GM21528 (cell line): ENCODE measurements around the gene DPY19L3.
A peak's percentile ranks its signal among the peaks of the same experiment; 100 is the strongest.
"Not testable (repeated sequence)": the region's sequence is repeated elsewhere in the genome, so short reads cannot be mapped to it uniquely, and the experiment has no call there.

ENCODE experiments used
- ATAC-seq: cut with Tn5 transposase; IDR thresholded peaks from one replicate; pipeline ENCODE4 v1.9.1; 2021; ENCODE audit warnings: mild to moderate bottlenecking, moderate library complexity; ENCODE audit not compliant: unreplicated experiment, low FRiP score

The DPY19L3 gene

DNA sequence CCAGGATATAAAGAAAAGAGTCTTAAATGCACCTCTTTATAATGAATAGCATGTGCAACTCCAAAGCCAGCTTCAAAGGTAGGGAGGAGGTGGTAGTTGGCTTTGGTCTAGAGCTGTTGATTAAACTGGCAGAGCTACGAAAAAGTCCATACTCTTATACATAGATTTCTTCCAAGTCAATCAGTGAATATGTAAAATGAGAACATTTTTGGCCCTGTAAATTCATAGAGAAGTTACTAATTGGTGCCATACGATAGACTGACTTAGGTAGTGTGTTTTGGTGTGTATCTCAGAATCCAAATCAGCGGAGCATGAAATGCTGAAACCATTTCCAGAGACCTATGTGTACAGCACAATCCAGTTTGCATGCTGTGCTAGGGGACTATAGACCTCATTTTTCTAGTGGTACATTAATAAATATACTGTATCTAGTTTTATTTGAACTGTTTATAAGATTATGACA is 17.1 kb upstream of the DPY19L3 start:
- ATAC-seq = no peak

DNA sequence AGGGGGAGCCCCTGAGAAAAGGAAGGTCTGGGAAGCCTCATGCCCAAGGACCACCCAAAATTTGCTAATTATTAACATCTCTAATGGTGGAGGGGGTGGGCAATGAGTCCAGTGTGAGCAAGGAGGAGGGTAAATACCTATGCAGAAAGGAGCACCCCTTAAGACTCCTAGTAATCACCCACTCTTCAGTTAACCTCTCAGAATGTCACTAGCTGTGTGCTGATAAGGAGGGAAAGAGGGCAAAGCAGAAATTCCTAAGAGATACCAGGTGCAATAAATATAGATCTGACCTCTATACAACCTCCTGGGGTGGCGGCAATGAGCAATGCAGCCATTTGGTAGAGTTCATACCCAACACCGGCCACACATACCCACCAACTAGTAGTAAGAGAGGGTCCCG is 12.7 kb upstream of the DPY19L3 start:
- no peak for ATAC-seq

DNA sequence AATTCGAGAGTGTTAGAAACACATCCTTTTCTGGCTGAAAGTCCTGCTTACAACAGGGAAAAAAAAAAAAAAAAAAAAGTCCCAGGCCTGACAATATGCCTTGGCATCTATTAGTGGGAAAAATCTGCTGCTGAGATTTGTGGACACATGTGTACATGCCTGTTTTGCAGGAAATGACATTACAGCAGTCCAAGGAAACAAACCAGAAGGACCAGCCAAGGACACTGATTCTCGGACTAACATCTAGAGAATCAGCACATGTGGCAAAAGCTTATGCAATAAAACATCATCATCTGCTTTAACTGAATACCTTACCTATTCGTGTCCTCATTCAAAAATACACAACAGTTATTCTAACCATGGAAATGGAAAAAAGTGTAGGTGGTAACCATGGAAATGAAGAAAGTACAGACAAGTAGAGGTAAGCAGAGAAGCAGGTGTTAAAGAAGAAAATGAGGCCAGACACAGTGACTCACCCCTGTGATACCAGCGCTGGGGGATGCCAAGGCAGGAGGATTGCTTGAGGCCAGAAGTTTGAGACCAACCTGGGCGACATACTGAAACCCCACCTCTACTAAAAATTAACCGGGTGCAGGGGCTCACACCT is 9.4 kb upstream of the DPY19L3 start:
- ATAC-seq = no peak

- ATAC-seq = no peak
Measured at GRCh38 chr19:32397671-32398101, 7.9 kb upstream of the DPY19L3 start.

DNA sequence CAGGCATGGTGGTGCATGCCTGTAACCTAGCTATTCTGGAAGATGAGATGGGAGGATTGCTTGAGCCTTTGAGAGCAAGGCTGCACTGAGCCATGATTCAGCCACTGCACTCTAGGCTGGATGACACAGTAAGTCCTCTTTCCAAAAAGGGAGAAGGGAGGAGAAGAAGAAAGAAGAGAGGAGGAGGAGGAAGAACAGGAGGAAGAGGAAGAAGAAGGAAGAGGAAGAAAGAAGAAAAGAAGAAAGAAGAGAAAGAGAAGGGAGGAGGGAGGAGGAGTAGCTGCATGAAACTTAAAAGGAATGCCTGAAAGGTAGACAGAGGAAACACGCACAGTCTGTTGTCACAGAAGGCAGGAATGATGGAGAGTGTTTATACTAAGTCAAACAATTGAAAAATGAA is 3.6 kb upstream of the DPY19L3 start:
- no peak for ATAC-seq

DNA sequence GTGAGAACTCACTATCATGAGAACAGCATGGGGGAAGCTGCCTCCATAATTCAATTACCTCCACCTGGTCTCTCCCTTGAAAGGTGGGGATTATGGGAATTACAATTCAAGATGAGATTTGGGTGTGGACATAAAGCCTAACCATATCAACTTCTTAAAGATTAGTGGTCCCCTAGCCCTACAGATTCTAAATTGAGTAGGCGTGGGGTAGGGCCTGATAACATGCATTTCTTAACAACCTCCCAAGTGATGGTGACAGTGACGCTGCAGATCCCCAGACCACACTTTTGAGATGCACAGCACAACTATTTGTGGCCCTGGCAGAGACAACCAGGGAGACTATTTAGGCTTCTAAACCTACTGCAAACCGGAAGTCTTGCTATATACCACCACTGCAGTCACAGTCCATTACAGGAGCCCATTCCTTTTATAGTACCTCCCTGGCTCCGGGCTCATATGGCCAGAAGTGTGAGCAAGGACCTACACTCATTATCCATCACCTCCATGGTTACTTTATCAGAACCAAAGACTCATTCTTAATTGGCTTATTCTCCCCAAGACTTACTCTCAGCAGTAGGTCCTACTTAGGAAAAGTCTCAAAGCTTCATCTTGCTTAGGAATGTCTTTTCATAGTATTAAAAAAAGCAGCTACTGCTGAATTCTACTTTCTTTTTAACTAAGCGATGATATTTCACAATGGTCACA is 2.1 kb upstream of the DPY19L3 start:
- ATAC-seq = no peak

DNA sequence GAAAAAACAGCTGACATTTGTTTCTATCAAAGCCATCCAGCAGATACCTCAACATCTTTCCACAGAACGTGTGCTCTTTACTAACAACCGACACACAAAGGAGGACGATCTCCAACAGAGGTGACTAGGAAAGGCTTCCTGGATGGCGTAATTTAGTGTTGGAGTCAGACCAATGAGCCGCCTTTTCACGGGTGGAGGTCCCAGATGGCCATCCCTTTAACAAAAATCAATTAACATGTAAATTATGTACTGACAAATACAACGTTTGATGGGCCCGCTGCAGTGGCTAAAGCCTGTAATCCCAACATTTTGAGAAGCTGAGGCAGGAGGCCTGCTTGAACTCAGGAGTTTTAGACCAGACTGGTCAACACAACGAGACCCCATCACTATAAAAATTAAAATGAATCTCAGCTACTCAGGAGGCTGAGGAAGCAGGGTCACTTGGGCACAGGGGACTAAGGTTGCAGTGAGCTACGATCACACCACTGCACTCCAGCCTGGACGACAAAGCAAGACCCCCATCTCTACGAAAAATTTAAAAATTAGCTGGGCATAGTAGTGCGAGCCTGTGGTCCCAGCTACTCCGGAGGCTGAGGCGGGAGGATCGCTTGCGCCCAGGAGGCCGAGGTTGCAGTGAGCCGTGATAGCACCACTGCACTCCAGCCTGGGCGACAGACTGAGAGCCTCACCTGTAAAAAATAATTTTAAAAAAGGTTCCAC is 1.2 kb upstream of the DPY19L3 start:
- no peak for ATAC-seq

DNA sequence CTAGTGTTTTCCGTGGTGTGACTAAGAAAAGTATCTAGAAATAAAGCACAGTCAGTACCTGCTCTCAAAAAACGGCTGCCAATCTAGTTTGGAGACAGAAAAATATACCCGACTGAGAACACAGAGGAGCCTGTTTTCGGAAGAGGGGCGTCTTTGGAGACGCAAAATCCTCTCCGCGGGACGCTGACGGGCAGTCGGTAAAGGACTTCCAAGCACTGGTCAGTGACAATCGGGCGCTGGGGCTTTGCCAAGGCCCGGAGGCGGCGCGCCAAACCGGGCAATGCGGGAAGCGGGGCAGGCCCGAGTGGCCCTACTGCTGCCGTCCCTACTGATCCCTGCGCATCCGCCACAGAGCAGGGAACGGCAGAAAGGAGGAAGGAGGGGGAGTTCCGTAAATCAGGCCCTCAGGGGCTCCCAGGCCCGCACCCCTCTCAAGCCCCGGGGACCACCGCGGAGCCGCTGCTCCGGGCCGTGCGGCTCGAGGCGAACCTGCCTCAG is 588 bp upstream of the DPY19L3 start:
- peak; percentile 20 for ATAC-seq

GRCh38 chr19:32406161-32407003 is 812 bp downstream of the DPY19L3 start:
- ATAC-seq = no peak

DNA sequence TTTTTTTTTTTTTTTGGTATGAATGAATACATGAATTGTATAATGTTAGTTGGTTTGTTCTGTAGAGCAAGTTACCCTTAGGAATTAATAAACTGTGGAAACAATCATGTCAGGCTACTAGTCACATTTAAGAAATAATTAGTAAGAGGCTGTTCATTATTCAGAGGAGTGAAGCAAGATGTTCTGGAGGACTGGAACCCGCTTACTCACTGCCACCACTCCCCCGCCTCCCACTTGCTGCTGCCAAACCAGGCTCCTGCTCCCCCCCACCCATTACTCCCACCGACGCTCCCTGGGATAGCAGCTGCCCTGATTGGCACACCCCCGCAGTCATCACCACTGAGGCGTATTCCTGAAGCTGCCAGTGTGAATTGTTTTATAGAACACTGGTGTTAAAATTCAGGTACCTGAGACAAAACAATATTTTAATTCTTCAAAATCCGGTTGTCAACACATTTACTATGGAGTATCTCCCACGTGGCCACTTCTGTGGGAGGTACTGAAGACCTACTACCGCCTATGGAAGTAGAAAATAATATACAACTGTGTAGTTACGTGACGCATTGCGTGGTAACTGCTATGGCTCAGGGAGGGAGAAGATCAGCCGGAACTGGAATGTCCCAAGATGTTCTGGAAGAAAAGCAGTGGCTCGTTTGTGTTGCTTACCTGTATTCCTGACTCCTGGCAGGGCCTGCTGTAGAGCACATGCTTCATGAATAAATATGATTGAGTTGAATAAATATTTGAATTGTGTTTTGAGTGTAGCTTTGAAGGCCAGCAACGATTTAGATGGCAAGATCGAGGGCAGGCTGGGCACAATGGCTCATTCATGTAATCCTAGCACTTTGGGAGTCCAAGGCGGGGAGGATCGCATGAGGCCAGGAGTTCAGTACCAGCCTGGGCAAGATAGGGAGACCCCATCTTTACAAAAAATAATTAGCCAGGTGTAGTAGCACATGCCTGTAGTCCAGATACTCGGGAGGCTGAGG is 1.7 kb downstream of the DPY19L3 start:
- no peak for ATAC-seq

GRCh38 chr19:32415246-32415645 is 9.7 kb downstream of the DPY19L3 start:
- ATAC-seq = no peak

DNA sequence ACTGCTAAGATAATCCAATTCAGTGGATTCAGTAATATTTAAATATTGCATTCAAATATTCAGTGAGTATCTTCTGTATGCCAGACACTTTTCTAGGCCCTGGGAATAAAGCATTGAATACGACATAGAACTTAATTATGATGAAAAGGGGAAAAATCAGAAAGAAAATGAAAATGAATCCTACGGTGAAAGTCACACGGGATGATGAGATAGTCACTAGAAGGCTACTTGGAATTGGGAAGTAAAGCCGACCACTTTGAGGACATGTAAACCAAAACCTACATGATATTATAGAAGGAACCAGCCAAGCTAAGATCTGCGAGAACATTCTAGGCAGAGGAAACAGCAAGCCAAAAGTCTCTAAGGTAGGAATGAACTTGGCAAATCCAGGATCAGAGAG is 10.1 kb downstream of the DPY19L3 start:
- ATAC-seq = no peak

GRCh38 chr19:32416749-32417456 is 11.3 kb downstream of the DPY19L3 start:
- no peak for ATAC-seq

DNA sequence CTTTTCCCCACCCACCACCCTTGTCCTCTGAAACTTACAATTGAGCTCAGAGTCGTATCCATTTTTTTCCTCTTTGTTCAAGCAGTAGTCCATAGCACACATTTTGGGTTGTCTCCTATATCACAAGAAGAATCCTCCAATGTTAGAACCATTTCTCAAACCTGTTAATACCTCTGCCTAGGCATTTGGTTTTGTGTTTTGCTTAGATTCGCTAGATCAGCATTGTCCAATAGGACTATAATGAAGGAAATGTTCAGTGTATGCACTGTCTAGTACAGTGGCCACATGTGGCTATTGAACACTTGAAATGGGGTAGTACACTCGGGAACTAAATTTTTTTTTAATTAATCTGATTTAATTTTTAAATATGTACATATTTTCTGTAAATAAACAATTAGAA is 12.6 kb downstream of the DPY19L3 start:
- ATAC-seq = no peak

- no peak for ATAC-seq
Measured at GRCh38 chr19:32421589-32422361, 16.2 kb downstream of the DPY19L3 start.

DNA sequence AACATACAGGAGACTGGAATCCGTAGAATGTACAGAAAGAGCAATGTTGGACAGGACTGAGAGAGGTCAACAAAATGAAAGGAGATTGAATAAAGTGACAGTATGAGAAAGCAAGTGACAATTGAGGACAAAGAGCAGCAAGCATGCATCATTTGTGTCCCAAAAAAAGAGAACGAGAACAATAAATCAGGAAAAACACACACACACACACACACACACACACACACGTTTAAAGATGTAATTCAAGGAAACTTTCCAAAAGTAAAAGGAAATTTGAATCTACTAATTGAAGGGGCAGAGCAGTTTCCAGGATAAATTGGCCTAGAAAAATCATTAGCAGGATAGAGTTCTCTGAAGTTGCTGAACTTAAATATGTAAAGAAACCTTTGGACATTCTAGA is 16.9 kb downstream of the DPY19L3 start:
- ATAC-seq = no peak

DNA sequence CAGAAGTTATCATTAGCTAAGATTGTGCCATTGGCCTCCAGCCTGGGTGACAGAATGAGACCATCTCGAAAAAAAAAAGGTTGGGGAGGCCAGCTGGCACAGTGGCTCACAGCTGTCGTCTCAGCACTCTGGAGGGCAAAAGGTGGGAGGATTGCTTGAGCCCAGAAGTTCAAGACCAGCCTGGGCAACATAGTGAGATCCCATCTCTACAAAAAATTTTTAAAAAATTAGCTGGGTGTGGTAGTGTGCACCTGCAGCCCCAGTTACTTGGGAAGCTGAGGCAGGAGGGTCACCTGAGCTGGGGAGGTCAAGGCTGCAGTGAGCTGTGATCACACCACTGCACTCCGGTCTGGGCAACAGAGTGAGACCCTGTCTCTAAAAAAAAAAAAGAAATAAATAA is 18.4 kb downstream of the DPY19L3 start:
- not testable (repeated sequence) for ATAC-seq

GRCh38 chr19:32427536-32427935 is 22.0 kb downstream of the DPY19L3 start:
- ATAC-seq = no peak
